Measurements from ENCODE around the gene TCF7L2. TPM values are rescaled to one million over a fixed set of nuclear protein-coding genes. Genes with fewer than 3 reads are reported as not detected.

The TCF7L2 gene
- total and polyA plus RNA-seq, 12 donors = 8.7 to 24.7 (median 14.8) TPM

GRCh38 chr10:113087165-113088029, 137.3 kb downstream of the TCF7L2 start:
- Histone ChIP-seq H3K4me1 (replicated peaks in 1 of 2) (peaks cover 11 to 21% of the 10 kb centered on the region in 2 donors), H3K4me3 (no peak overlapping the region), H3K36me3 (replicated peaks in 1 of 2) (no peaks in the 10 kb centered on the region), H3K27me3 (no peaks in the 10 kb centered on the region), H3K27ac (peak overlapping the region in 2 of 5 donors; percentile 43 to 48), H3K9me3 (replicated peaks in 1 of 3) (no peaks in the 10 kb centered on the region)
- DNase-seq = peak in 6 of 7 donors; percentile 62 to 76 (median 72)
- intact Hi-C loops (cut with DNase I) = no loop called here
- 37 to 52% (median 41%) methylated on average over 5 to 9 of the region's 9 CpGs for WGBS, 4 donors
- no peak for TF ChIP-seq CTCF (IDR thresholded peaks at IDR 0.05)
- TF ChIP-seq POLR2A (IDR thresholded peaks at IDR 0.05) = no peak

- Histone ChIP-seq H3K4me3 (no peak overlapping the region), H3K27me3 (no peaks in the 10 kb centered on the region), H3K9me3 (replicated peaks in 1 of 3) (no peaks in the 10 kb centered on the region), H3K36me3 (replicated peaks in 1 of 2) (no peaks in the 10 kb centered on the region), H3K27ac (no peak overlapping the region), H3K4me1 (replicated peaks in 1 of 2) (peaks cover 11 to 21% of the 10 kb centered on the region in 2 donors)
- DNase-seq = no peak
- TF ChIP-seq POLR2A (IDR thresholded peaks at IDR 0.05) (no peak), CTCF (IDR thresholded peaks at IDR 0.05) (no peak)
- intact Hi-C loops (cut with DNase I) = no loop called here
- 96 to 100% (median 99%) methylated on average over 2 of the region's 2 CpGs for WGBS, 4 donors
These were observed 138.1 kb downstream of the TCF7L2 start for GRCh38 chr10:113088194-113088593.

- intact Hi-C loops (cut with DNase I) = no loop called here
- H3K9me3 ChIP-seq (replicated peaks in 1 of 3) = no peaks in the 10 kb centered on the region
- H3K4me3 ChIP-seq = no peak overlapping the region
- H3K36me3 ChIP-seq (replicated peaks in 1 of 2) = no peaks in the 10 kb centered on the region
- no peak overlapping the region for H3K27ac ChIP-seq
- TF ChIP-seq CTCF (IDR thresholded peaks at IDR 0.05) (no peak), POLR2A (IDR thresholded peaks at IDR 0.05) (no peak)
- 80 to 97% (median 91%) methylated on average over 9 of the region's 9 CpGs for WGBS, 4 donors
- H3K27me3 ChIP-seq = no peaks in the 10 kb centered on the region
- peaks cover 11 to 21% of the 10 kb centered on the region in 2 donors for H3K4me1 ChIP-seq (replicated peaks in 1 of 2)
- no peak for DNase-seq
These were observed 139.5 kb downstream of the TCF7L2 start for GRCh38 chr10:113089551-113089950.

- peak in 1 of 7 donors; percentile 44 for DNase-seq
- H3K4me3 ChIP-seq = no peak overlapping the region
- intact Hi-C loops (cut with DNase I) = no loop called here
- 81 to 90% (median 87%) methylated on average over 4 of the region's 4 CpGs for WGBS, 4 donors
- H3K36me3 ChIP-seq (replicated peaks in 1 of 2) = no peaks in the 10 kb centered on the region
- no peak overlapping the region for H3K27ac ChIP-seq
- H3K4me1 ChIP-seq (replicated peaks in 1 of 2) = peaks cover 8 to 10% of the 10 kb centered on the region in 2 donors
- TF ChIP-seq POLR2A (IDR thresholded peaks at IDR 0.05) = no peak
- no peak for TF ChIP-seq CTCF (IDR thresholded peaks at IDR 0.05)
- no peaks in the 10 kb centered on the region for H3K27me3 ChIP-seq
- H3K9me3 ChIP-seq (replicated peaks in 1 of 3) = no peaks in the 10 kb centered on the region
These were observed 141.9 kb downstream of the TCF7L2 start for GRCh38 chr10:113091920-113092319.

Data from adrenal gland (tissue), 12 donors.